T-helper 2 cell treated with Interferon-gamma antibody and Interleukin-4, amounts not matched to agents 5 μg/mL and 100 μg/mL, for 36 hours (primary cell): ENCODE data around the gene AGAP1.

Experiments
- DNase-seq: peaks from one replicate; pipeline ENCODE4 v3.0.0; 2021; ENCODE audit warnings: low spot score
- H3K27ac Mint-ChIP-seq: one replicate; pipeline ENCODE4 v1.8.0; 2021; ENCODE audit warnings: mild to moderate bottlenecking, mixed read lengths
- H3K27me3 Mint-ChIP-seq: one replicate; pipeline ENCODE4 v1.8.0; 2021; ENCODE audit warnings: low read depth, mixed read lengths
- H3K36me3 Mint-ChIP-seq: one replicate; pipeline ENCODE4 v1.8.0; 2021; ENCODE audit warnings: low read depth, mixed read lengths
- H3K4me1 Mint-ChIP-seq: one replicate; pipeline ENCODE4 v1.8.0; 2021; ENCODE audit warnings: low read depth, mixed read lengths
- H3K4me3 Mint-ChIP-seq: one replicate; pipeline ENCODE4 v1.8.0; 2022; ENCODE audit warnings: mild to moderate bottlenecking, moderate library complexity, mixed read lengths
- H3K9me3 Mint-ChIP-seq: one replicate; pipeline ENCODE4 v1.8.0; 2021; ENCODE audit warnings: mixed read lengths

Gene AGAP1

DNA sequence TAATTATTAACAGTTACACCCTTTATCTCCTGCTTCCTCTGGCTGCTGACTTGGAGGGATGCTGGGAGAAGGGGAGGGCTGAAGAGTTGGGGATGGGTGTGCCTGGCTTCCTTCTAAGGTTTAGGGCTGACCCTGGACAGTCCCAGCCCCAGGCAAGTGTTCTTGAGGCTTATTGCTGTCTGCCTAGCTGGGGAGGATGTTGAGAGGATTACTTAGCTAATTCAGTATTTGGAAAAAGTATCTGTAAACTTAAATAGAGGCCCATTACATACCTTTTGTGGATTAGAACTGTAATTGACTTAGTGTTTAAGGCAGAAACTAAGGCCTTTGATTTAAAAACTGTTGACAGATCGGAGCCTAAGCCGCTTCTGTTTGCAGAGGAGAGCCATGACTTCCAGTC lies 67.6 kb downstream of the AGAP1 start:
- Mint-ChIP-seq H3K4me3 (no peak overlapping the region), H3K27me3 (peaks cover 2% of the 10 kb centered on the region), H3K9me3 (no peaks in the 10 kb centered on the region), H3K27ac (no peak overlapping the region), H3K36me3 (no peaks in the 10 kb centered on the region), H3K4me1 (no peaks in the 10 kb centered on the region)
- no peak for DNase-seq

DNA sequence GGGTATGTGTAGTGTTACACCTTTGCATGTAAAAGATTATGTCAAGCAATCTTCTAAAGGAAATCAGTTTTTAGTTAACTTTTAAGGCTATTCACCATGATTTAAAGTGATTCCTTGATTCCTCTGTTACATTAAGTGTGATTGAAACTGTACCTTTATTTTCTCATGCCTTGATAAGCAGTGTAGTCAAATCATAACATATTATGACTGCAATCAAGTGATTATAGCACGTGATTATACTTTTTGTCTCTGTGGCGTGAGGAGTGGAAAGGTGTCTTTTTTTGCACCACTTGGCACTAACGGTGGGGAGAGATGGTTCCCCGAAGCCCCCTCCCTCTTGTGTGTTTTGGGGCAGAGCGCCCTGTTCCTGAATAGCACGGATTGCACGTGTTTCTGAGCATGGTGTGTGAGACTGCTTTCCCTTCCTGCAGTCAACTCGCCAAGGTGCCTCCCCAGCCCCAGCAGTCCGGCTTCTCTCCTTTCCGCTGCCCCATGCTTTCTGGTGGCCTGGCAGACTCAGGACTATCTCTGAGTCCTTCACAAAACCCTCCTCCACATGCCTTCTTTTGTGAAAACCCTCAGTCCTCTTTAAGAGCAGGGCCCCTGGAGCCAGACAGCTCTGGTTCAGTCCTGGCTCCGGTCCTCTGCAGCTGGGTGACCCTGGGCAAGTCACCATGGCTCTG lies 68.4 kb downstream of the AGAP1 start:
- Mint-ChIP-seq H3K4me1 (no peaks in the 10 kb centered on the region), H3K27ac (no peak overlapping the region), H3K27me3 (peaks cover 2% of the 10 kb centered on the region), H3K9me3 (no peaks in the 10 kb centered on the region), H3K36me3 (no peaks in the 10 kb centered on the region), H3K4me3 (no peak overlapping the region)
- no peak for DNase-seq

DNA sequence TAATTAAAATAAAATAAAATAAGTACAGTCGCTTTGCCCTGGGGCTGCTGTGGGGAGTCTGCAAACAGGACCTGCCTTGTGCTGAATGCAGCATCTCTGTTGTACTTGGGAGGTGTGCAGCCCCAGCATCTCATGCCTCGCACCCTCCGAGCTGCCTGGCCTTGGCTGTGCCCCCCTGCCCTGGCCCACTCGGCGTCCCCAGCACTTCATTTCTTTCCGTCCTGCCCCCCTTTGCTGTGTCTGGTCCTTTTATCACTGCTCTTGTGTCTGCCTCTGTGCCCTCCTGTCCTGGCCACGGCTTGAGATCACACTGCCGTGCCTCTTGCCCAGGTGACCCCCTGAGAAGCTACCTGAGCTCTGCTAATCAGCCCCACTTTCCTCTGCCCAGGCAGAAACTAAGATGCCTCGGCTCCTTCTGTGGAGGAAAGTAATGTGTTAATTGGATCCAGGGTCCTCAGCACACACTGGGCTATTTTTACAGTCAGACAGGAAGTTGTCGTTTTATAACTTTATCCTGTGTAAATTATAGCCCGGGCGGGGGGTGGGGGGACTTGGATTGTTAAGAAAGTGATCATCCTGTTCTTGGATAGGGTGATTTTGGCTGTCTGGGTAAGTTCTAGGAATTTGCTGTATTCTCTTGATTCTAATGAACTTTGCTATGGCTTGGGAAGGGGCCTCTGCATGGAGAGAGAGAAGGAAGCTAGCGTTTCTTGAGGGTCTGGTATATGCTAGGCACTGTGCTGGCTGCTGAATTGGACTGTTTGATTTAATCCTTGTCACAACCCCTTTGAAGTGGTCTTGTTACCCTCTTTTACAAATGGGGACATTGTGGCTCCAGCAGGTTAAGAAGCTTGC lies 69.4 kb downstream of the AGAP1 start:
- H3K9me3 Mint-ChIP-seq, result no peaks in the 10 kb centered on the region
- no peak overlapping the region for H3K4me3 Mint-ChIP-seq
- no peaks in the 10 kb centered on the region for H3K36me3 Mint-ChIP-seq
- H3K27ac Mint-ChIP-seq, result no peak overlapping the region
- H3K4me1 Mint-ChIP-seq, result no peaks in the 10 kb centered on the region
- H3K27me3 Mint-ChIP-seq, result peaks cover 2% of the 10 kb centered on the region
- no peak for DNase-seq

DNA sequence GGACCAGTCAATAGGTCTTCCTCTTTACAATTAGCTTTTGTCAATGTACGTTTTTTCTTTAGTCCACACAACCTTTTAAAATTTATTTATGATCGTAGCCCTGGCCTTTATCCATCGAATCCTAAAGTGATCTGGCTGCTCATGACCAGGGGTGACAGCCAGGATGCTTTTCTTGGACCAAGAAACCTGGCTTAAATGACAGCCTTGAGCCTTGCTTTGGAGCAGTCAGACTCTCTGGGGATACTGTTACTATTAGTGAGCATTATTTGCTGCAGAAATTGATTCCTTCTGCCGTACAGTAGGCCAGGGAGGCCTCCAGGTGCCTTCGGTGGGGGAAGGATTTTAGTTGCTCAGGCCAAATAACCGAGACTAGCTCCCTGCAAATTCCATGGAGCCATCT lies 70.2 kb downstream of the AGAP1 start:
- H3K4me3 Mint-ChIP-seq, result no peak overlapping the region
- no peaks in the 10 kb centered on the region for H3K9me3 Mint-ChIP-seq
- H3K27me3 Mint-ChIP-seq, result peaks cover 2% of the 10 kb centered on the region
- no peak for DNase-seq
- no peaks in the 10 kb centered on the region for H3K4me1 Mint-ChIP-seq
- H3K27ac Mint-ChIP-seq, result no peak overlapping the region
- no peaks in the 10 kb centered on the region for H3K36me3 Mint-ChIP-seq

DNA sequence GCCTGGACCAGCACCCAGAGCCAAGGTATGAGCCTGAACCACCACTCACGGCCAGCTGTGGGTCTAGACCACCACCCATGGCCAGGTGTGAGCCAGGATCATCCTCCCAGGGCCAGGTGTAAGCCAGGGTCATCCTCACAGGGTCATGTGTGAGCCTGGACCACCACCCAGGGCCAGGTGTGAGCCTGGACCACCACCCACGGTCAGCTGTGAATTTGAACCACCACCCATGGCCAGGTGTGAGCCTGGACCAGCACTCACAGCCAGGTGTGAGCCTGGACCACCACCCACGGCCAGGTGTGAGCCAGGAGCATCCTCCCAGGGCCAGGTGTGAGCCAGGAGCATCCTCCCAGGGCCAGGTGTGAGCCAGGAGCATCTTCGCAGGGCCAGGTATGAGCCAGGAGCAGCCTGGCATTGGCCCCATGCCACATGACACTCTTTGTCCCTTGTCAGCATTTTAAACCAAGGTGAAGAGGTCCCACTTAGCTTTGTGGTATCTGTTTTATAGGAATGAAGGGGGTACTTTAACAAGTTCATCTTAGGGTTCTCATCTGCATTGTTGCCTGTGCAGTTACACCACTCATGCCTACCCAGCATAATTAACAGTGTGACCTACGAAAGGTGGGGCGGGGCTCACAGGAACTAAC lies 71.2 kb downstream of the AGAP1 start:
- DNase-seq, result no peak
- Mint-ChIP-seq H3K4me1 (no peaks in the 10 kb centered on the region), H3K9me3 (no peaks in the 10 kb centered on the region), H3K27me3 (peaks cover 2% of the 10 kb centered on the region), H3K4me3 (no peak overlapping the region), H3K36me3 (no peaks in the 10 kb centered on the region), H3K27ac (no peak overlapping the region)

DNA sequence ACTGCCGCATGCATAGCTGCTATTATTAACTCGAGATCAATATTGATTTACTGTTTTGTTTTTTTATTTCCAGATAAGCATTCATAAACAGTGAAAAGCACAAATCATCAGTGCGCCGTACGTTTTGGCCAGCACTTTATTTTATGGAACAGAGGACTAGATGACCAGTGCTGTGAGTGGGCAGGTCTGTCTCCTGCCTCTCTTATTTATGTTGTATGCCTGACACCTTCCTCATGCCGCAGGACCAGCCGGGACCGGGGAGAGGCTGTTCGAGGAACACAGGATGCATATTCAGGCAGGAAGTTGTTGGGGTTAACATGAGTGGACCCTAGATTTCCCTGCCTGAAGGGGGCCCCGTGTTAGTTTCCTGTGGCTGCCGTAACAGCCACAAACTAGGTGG lies 72.6 kb downstream of the AGAP1 start:
- no peak for DNase-seq
- Mint-ChIP-seq H3K4me3 (no peak overlapping the region), H3K9me3 (no peaks in the 10 kb centered on the region), H3K36me3 (no peaks in the 10 kb centered on the region), H3K27ac (no peak overlapping the region), H3K27me3 (no peaks in the 10 kb centered on the region), H3K4me1 (no peaks in the 10 kb centered on the region)

DNA sequence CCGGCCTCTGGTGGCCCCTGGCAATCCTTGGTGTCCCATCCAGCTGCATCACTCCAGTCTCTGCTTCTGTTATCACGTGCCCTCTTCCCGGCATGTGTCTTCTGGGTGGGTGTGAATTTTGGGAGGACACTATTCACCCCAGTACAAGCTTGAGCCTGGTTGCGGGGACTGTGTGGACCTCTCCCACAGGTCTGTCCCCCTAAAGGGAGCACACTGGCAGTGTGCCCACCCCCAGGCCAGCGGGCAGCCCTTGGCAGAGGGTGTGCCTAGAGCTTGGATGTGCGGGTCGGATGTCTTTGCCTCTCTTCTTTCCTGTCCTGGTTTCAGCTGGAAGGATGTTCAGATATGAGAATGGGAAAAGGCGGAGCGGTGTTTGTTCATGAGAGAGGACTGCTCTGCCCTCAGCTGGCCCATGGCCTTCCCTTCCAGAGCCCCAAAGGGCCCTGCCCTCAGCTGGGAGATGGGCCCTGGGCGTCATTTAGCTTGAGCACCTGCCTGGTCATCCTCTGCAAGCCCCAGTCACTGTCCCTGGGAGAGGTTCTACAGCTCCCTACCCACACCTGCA lies 73.2 kb downstream of the AGAP1 start:
- no peak overlapping the region for H3K4me3 Mint-ChIP-seq
- H3K36me3 Mint-ChIP-seq, result no peaks in the 10 kb centered on the region
- no peak for DNase-seq
- no peak overlapping the region for H3K27ac Mint-ChIP-seq
- H3K27me3 Mint-ChIP-seq, result no peaks in the 10 kb centered on the region
- H3K4me1 Mint-ChIP-seq, result no peaks in the 10 kb centered on the region
- H3K9me3 Mint-ChIP-seq, result no peaks in the 10 kb centered on the region

DNA sequence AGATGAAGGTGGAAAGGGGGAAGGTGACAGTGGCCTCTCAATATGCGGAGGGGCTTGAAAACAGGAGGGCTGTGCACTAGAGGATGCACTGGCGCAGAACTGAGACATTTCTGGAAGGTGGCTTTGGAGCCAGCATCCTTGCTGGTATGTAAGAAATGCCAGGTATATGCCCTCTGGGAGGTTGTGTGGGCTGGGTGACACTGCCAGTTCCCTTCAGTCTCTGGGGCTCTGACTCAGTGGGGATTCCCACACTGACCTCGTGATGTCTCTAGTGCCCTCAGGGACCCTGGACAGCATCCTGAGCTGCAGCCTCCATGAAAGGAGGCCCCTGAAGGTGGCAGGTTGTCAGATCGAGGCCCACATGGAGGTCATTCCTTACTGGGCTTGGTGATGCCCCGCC lies 74.0 kb downstream of the AGAP1 start:
- H3K36me3 Mint-ChIP-seq, result no peaks in the 10 kb centered on the region
- H3K9me3 Mint-ChIP-seq, result no peaks in the 10 kb centered on the region
- H3K27ac Mint-ChIP-seq, result no peak overlapping the region

DNA sequence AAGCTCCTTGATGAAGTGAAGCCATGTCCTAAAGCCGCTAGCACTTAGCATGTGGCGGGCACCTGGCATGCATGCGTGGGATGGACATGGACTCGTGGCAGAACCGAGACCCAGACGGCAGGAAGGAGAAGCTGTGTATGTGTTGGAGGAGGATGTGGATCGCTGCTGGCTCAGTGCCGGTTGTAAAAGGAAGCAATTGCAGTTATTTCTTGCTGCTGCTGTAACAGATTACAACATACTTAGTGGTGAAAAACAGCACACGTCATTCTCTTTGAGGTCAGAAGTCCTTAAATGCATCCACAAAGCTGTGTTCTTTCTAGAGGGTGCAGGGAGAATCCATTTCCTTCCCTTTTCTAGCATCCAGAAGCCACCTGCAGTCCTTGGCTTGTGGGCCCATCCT lies 74.6 kb downstream of the AGAP1 start:
- no peak for DNase-seq
- H3K36me3 Mint-ChIP-seq, result no peaks in the 10 kb centered on the region
- no peak overlapping the region for H3K27ac Mint-ChIP-seq
- H3K4me1 Mint-ChIP-seq, result no peaks in the 10 kb centered on the region
- H3K9me3 Mint-ChIP-seq, result no peaks in the 10 kb centered on the region
- H3K4me3 Mint-ChIP-seq, result no peak overlapping the region
- no peaks in the 10 kb centered on the region for H3K27me3 Mint-ChIP-seq

More for the DNA sequence above, 74.0 kb downstream of the AGAP1 start:
- Mint-ChIP-seq H3K4me3 (no peak overlapping the region), H3K4me1 (no peaks in the 10 kb centered on the region), H3K27me3 (no peaks in the 10 kb centered on the region)
- DNase-seq, result no peak

DNA sequence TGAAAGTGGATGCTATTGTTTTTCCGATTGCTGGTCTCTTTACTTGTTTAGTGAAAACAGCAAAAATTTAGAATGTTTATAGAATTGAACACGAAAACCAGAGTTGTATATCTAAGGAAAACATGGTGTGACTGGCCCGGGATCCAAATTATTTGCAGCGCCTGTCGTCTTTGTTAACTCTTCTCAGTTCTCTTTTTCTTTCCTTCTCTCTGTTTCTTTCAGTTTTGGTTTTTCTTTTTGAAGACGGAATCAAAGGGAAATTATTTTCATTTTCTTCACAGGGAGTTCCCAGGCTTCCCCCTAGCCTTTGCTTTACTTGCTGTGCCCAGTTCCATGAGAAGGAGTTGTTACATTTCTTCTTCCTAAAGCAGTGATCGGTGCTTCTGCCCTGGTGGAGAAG lies 76.0 kb downstream of the AGAP1 start:
- Mint-ChIP-seq H3K36me3 (no peaks in the 10 kb centered on the region), H3K27me3 (no peaks in the 10 kb centered on the region), H3K4me1 (no peaks in the 10 kb centered on the region), H3K4me3 (no peak overlapping the region), H3K9me3 (no peaks in the 10 kb centered on the region), H3K27ac (no peak overlapping the region)
- DNase-seq, result no peak

DNA sequence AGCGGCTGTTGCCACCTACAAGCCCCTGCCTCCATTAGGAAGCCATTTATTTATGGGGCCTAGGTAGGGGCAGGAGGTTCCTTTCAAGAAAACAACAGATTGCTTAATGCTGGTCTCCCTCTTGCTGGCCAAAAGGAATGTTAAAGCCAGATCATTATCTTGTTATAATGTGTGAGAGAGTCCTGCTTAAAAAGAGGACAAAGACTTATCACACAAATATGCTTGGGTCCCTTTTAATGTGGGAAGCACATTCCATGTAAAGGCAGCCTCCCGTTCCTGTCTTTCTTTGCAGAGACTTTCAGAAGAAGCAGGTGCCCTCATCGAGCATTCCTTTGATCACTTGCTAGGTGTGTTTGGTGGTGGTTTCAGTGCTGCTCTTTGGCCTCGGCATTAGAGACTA lies 76.4 kb downstream of the AGAP1 start:
- Mint-ChIP-seq H3K4me3 (no peak overlapping the region), H3K27ac (no peak overlapping the region), H3K27me3 (no peaks in the 10 kb centered on the region), H3K4me1 (no peaks in the 10 kb centered on the region), H3K9me3 (no peaks in the 10 kb centered on the region), H3K36me3 (no peaks in the 10 kb centered on the region)
- DNase-seq, result no peak

DNA sequence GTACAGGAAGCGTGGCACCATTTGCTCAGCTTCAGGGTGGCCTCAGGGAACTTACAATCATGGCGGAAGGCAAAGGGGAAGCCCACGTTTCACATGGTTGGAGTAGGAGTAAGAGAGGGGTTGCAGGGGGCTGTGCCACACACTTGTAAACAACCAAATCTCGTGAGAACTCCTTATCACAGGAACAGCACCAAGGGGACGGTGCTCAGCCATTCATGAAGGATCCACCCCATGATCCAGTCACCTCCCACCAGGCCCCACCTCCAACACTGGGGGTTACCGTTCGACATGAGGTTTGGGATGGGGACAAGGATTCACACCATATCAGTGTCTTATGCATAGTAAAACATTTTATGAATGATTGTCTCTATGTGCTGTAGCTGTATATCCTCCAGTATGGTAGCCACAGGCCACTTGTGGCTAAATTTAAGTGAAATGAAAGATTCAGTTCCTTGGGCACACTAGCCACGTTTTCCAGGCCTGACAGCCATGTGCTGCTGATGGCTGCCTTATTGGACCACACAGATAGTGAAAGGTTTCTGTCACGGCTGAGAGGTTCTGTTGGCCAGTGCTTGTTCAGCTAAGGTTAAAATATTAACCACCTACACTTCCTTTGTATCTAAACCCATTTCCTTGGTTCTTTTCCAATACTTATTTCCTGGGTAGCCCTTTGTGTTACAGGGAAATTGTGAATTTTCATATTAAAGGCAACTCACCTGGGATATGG lies 77.3 kb downstream of the AGAP1 start:
- Mint-ChIP-seq H3K9me3 (no peaks in the 10 kb centered on the region), H3K27ac (no peak overlapping the region), H3K36me3 (no peaks in the 10 kb centered on the region), H3K4me1 (no peaks in the 10 kb centered on the region), H3K27me3 (no peaks in the 10 kb centered on the region), H3K4me3 (no peak overlapping the region)
- no peak for DNase-seq

DNA sequence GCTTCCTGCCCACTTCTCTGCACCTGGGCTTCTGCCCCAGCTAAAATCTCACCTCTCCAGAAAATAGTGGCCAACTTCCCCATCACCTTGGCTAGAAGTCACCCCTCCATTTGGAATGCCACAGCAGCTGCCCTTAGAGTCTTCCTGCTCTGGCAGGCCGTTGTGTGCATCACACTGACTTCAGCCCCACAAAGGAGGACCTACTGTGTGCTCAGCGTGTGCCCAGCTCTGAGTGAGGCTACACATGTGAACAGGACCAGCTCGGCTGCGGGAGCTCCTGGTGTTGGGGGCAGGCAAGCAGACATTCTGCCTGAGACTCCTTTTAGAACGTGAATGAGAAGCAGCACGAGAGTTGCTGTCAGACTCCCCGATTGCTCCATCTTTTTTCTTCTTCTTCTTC lies 78.7 kb downstream of the AGAP1 start:
- Mint-ChIP-seq H3K4me1 (no peaks in the 10 kb centered on the region), H3K9me3 (no peaks in the 10 kb centered on the region), H3K27me3 (no peaks in the 10 kb centered on the region), H3K27ac (no peak overlapping the region), H3K4me3 (no peak overlapping the region), H3K36me3 (no peaks in the 10 kb centered on the region)
- no peak for DNase-seq
